HAP-1 (cell line): ENCODE data around the gene DNAJC16.

Experiments
- DNase-seq, 2 experiments: peaks; one replicate each; pipeline ENCODE4 v3.0.0-alpha.2; 2016 to 2020; ENCODE audit warnings: low spot score in 2 of 2
- H3K27me3 ChIP-seq: fragments of 250-450 bp; sonication (Bioruptor Pico); 2 replicates; pipeline ENCODE4 v1.5.1; 2020; ENCODE audit warnings: low read depth, mild to moderate bottlenecking, moderate library complexity
- H3K36me3 ChIP-seq: fragments of 250-450 bp; sonication (Bioruptor Pico); replicated peaks from 2 replicates; pipeline ENCODE4 v1.5.1; 2020; ENCODE audit warnings: mild to moderate bottlenecking
- H3K4me1 ChIP-seq: fragments of 250-450 bp; sonication (Bioruptor Pico); 2 replicates; pipeline ENCODE4 v1.5.1; 2020; ENCODE audit warnings: mild to moderate bottlenecking
- H3K4me3 ChIP-seq: fragments of 250-450 bp; sonication (Bioruptor Pico); 2 replicates; pipeline ENCODE4 v1.5.1; 2020; ENCODE audit warnings: mild to moderate bottlenecking, moderate library complexity
- H3K9me3 ChIP-seq: fragments of 250-450 bp; sonication (Bioruptor Pico); 2 replicates; pipeline ENCODE4 v1.5.1; 2020; ENCODE audit warnings: mild to moderate bottlenecking, moderate library complexity
- in situ Hi-C: fragments of 300-500 bp; cut with MboI; formaldehyde crosslinking; loops from 3 replicates; pipeline ENCODE4 v1.14.3; 2020; ENCODE audit warnings: low sequenced_read_pairs, inconsistent platforms, mixed read lengths

The DNAJC16 gene

GRCh38 chr1:15571266-15571665 lies 44.6 kb downstream of the DNAJC16 start:
- no peak overlapping the region for H3K4me3 ChIP-seq
- no peaks in the 10 kb centered on the region for H3K27me3 ChIP-seq
- peaks cover 32% of the 10 kb centered on the region for H3K36me3 ChIP-seq
- DNase-seq, result no peak
- no peaks in the 10 kb centered on the region for H3K9me3 ChIP-seq
- H3K4me1 ChIP-seq, result no peaks in the 10 kb centered on the region
- in situ Hi-C loops, result no loop called here

GRCh38 chr1:15573477-15573876 lies 46.8 kb downstream of the DNAJC16 start:
- DNase-seq, result no peak
- in situ Hi-C loops, result no loop called here
- Histone ChIP-seq H3K27me3 (no peaks in the 10 kb centered on the region), H3K4me3 (no peak overlapping the region), H3K36me3 (peaks cover 9% of the 10 kb centered on the region), H3K9me3 (no peaks in the 10 kb centered on the region), H3K4me1 (no peaks in the 10 kb centered on the region)

DNA sequence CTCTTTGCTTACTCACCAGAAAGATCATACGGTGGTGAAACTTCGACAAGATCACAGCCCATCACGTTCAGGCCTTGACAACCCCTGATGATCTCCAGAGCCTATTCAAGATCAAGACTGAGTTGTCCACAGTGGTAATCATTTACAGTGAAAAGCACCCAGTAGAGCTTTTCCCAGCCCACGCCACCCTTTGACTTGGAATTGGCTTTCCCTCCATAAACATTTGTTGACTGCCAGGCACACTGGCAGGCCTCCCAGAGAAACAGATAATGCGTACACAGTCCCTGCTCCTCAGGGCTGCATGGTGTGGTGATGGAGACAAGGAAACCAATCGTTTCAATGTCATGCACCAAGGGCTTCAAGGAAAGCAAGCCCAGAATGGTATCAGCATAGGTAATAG lies 48.1 kb downstream of the DNAJC16 start:
- in situ Hi-C loops, result no loop called here
- H3K27me3 ChIP-seq, result no peaks in the 10 kb centered on the region
- no peak overlapping the region for H3K4me3 ChIP-seq
- no peak for DNase-seq
- peaks cover 5% of the 10 kb centered on the region for H3K36me3 ChIP-seq
- H3K9me3 ChIP-seq, result no peaks in the 10 kb centered on the region
- H3K4me1 ChIP-seq, result no peaks in the 10 kb centered on the region

DNA sequence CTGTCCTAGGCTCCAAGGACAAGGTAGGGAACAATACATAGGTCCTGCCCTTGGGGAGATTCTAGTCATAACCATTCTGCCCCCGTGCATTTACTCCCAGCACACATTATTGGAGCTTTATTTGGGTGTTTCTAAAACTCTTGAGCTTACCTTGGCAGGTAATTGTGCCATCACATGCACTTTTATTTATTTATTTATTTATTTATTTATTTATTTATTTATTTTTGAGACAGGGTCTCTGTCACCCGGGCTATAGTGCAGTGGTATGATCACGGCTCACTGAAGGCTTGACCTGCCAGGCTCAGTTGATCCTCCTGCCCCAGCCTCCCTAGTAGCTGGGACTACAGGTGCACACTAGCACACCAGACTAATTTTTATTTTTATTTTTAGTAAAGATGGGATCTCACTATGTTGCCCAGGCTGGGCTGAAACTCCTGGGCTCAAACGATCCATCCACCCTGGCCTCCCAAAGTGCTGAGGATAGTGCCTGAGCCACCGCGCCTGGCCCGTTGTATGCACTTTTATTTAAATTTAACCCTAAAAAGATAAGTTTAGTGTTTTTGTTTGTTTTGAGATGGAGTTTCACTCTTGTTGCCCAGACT lies 49.0 kb downstream of the DNAJC16 start:
- in situ Hi-C loops, result no loop called here
- Histone ChIP-seq H3K27me3 (no peaks in the 10 kb centered on the region), H3K4me3 (no peak overlapping the region), H3K4me1 (no peaks in the 10 kb centered on the region), H3K9me3 (no peaks in the 10 kb centered on the region), H3K36me3 (peaks cover 5% of the 10 kb centered on the region)
- DNase-seq, result no peak

DNA sequence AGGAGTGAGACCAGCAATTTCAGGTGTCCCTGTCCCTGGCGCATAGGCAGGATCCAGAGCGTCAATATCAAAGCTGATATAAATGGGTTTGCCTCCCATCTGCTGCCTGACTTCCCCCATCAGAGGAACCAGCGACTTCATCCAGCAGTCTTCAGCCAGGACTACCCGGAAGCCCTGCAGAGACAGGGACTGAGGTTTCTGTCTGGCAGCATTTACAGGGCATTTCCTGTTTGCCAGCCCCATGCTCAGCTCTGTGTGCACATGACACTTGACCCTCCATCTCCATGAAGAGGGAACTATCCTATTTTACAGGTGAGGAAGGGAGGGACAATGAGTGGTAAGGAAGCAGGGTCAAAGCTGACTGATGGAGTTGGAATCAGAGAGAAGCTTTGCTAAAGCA lies 51.0 kb downstream of the DNAJC16 start:
- Histone ChIP-seq H3K9me3 (no peaks in the 10 kb centered on the region), H3K4me3 (no peak overlapping the region), H3K4me1 (no peaks in the 10 kb centered on the region), H3K27me3 (no peaks in the 10 kb centered on the region), H3K36me3 (no peaks in the 10 kb centered on the region)
- no peak for DNase-seq
- in situ Hi-C loops, result no loop called here

DNA sequence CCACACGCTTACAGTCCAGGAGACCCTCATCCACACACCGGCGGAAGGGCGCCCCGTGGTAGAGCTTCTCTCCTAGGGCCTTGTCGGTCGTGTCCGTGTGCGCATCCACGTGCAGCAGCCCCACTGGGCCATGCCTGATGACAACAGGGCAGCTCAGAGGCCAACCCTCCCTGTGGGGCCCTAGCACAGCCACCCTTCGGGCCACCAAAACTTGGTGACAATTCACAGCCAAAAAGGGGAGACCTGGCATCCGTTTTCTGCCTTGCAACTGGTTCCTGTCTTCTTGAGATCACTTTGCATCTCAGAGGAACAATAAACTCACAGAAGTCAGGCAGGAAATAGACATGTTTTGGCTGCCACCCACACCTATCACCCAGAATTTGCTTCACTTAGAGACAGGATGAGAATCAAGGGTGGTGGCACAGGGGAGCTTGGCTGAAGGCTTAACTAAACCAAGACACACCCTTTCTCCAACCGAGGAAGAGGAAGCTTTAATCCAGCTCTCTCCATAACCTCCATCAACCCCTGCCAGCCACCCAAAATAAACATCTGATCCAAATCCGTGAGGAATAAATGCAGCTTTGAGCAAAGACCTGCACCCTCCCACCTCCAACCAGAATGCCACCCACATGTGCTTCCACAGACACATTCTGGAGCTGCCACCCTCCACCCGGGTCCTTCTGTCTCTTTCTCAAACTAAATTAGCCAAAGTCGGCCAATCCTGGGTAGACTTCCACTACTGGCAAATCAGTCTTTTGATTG lies 52.5 kb downstream of the DNAJC16 start:
- Histone ChIP-seq H3K36me3 (no peaks in the 10 kb centered on the region), H3K4me1 (no peaks in the 10 kb centered on the region), H3K9me3 (no peaks in the 10 kb centered on the region), H3K4me3 (no peak overlapping the region), H3K27me3 (no peaks in the 10 kb centered on the region)
- DNase-seq, result no peak
- in situ Hi-C loops, result no loop called here

GRCh38 chr1:15579683-15580047 lies 53.0 kb downstream of the DNAJC16 start:
- Histone ChIP-seq H3K4me1 (no peaks in the 10 kb centered on the region), H3K27me3 (no peaks in the 10 kb centered on the region), H3K36me3 (no peaks in the 10 kb centered on the region), H3K4me3 (no peak overlapping the region), H3K9me3 (no peaks in the 10 kb centered on the region)
- in situ Hi-C loops, result no loop called here
- DNase-seq, result no peak

- no peak for DNase-seq
- no peaks in the 10 kb centered on the region for H3K9me3 ChIP-seq
- H3K4me3 ChIP-seq, result no peak overlapping the region
- H3K27me3 ChIP-seq, result no peaks in the 10 kb centered on the region
- H3K4me1 ChIP-seq, result no peaks in the 10 kb centered on the region
- in situ Hi-C loops, result no loop called here
- no peaks in the 10 kb centered on the region for H3K36me3 ChIP-seq
Measured at GRCh38 chr1:15583016-15583706, 56.5 kb downstream of the DNAJC16 start.

GRCh38 chr1:15584489-15585363 lies 58.1 kb downstream of the DNAJC16 start, which contains the start of gene AGMAT:
Gene AGMAT, minus strand, starts transcription at chr1:15585051. Its CDS starts 84 bp downstream, at chr1:15584967.
- no peak for DNase-seq
- H3K9me3 ChIP-seq, result no peaks in the 10 kb centered on the region
- in situ Hi-C loops, result no loop called here

GRCh38 chr1:15592285-15592684 lies 65.6 kb downstream of the DNAJC16 start:
- no peak for DNase-seq
- Histone ChIP-seq H3K4me1 (no peaks in the 10 kb centered on the region), H3K9me3 (no peaks in the 10 kb centered on the region), H3K27me3 (no peaks in the 10 kb centered on the region; the same call in 1 of the 2 replicates), H3K36me3 (no peaks in the 10 kb centered on the region), H3K4me3 (no peak overlapping the region)
- in situ Hi-C loops, result no loop called here

More at GRCh38 chr1:15584489-15585363, 58.1 kb downstream of the DNAJC16 start, which contains the start of gene AGMAT:
- Histone ChIP-seq H3K36me3 (no peaks in the 10 kb centered on the region), H3K4me3 (no peak within 1 kb of the TSS), H3K4me1 (no peaks in the 10 kb centered on the region), H3K27me3 (no peaks in the 10 kb centered on the region)

DNA sequence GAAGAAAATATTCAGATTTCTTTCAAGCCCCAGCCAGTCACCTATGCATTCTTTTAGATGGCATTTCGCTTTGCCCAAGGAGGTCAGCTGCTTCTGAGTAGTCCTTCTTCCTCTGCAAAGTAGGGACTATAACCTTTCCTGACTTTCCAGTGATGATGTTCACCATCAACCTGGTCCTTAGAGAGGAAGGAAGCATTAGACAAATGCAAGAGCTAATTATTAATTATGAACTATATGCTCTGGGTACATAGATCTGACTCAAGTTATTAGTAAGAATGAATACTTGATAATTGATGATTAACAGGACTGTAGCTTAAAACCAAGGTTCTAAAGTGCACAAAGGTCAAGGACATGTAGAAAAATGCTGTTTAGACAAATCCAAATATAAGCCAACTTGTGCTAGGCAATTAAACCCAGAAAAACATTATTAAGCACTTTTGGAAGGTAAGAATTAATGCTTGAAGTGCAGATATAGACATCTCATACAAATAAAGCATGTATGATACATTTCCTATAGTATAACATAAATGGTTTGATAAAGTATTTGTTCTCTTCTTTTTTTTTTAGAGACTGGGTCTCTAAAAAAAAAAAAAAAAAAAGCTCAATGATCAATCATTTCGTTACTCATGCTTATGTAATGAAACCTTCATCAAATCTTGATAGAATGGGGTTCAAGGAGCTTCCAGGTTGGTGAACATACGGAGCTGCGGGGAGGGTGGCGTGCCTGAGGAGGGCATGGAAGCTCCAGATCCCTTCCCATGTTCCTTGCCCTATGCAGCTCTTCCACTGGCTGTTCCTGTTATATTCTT lies 69.4 kb downstream of the DNAJC16 start:
- no peak for DNase-seq
- H3K9me3 ChIP-seq, result no peaks in the 10 kb centered on the region
- H3K36me3 ChIP-seq, result no peaks in the 10 kb centered on the region
- in situ Hi-C loops, result no loop called here
- no peak overlapping the region for H3K4me3 ChIP-seq
- no peaks in the 10 kb centered on the region; the same call in 1 of the 2 replicates for H3K27me3 ChIP-seq
- H3K4me1 ChIP-seq, result no peaks in the 10 kb centered on the region

DNA sequence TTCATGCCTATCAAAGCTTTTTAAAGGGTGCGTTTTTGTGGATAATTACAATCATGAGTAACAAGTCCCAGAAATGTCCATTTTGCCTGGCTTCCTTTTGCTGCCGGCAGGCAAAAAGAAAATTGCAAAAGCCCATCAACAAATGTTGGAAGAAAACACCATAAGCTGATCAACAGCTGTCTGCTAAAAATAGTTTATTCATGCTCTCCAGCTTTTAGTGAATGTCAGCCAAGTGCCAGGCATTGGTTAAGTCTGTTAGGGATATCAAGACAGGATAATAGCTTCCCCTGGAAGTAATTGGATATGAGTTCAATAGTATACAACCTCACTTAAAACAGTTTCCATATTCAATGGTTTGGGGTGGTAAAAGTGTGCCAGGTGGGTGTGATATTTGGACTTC lies 71.8 kb downstream of the DNAJC16 start:
- H3K9me3 ChIP-seq, result no peaks in the 10 kb centered on the region
- no peaks in the 10 kb centered on the region for H3K4me1 ChIP-seq
- in situ Hi-C loops, result no loop called here
- no peaks in the 10 kb centered on the region; the same call in 1 of the 2 replicates for H3K27me3 ChIP-seq
- H3K36me3 ChIP-seq, result no peaks in the 10 kb centered on the region
- no peak for DNase-seq
- H3K4me3 ChIP-seq, result no peak overlapping the region
